KMS-11 (cell line): ENCODE measurements around the gene TNRC6B.

Experiments used
- H2AFZ ChIP-seq: fragments of 200-600 bp; sonication (generic); 2 replicates; pipeline ENCODE4 v1.6.1; 2016; ENCODE audit warnings: antibody characterized with exemption, mixed run types, low read depth
- H3K27ac ChIP-seq: fragments of 200-600 bp; sonication (generic); 2 replicates; pipeline ENCODE4 v1.6.1; 2016; ENCODE audit warnings: mild to moderate bottlenecking, mixed run types
- H3K27me3 ChIP-seq: fragments of 200-600 bp; sonication (generic); 2 replicates; pipeline ENCODE4 v1.6.1; 2017; ENCODE audit warnings: mild to moderate bottlenecking, low read depth, mixed run types, moderate library complexity; ENCODE audit not compliant: insufficient read depth
- H3K36me3 ChIP-seq: fragments of 200-600 bp; sonication (generic); 2 replicates; pipeline ENCODE4 v1.6.1; 2017; ENCODE audit warnings: mild to moderate bottlenecking, mixed run types; ENCODE audit not compliant: insufficient read depth
- H3K4me1 ChIP-seq: fragments of 200-600 bp; sonication (generic); 2 replicates; pipeline ENCODE4 v1.6.1; 2016; ENCODE audit warnings: mild to moderate bottlenecking, low read depth, mixed run types; ENCODE audit not compliant: poor library complexity, severe bottlenecking
- H3K4me2 ChIP-seq: fragments of 200-600 bp; sonication (generic); 2 replicates; pipeline ENCODE4 v1.7.0; 2016; ENCODE audit warnings: mild to moderate bottlenecking, mixed run types
- H3K4me3 ChIP-seq: fragments of 200-600 bp; sonication (generic); IDR thresholded peaks from 2 replicates; pipeline ENCODE4 v1.6.1; 2017; ENCODE audit warnings: low read depth, low read length, mixed read lengths; ENCODE audit not compliant: insufficient read depth
- H3K79me2 ChIP-seq: fragments of 200-600 bp; sonication (generic); 2 replicates; pipeline ENCODE4 v1.6.1; 2016; ENCODE audit warnings: low read depth, mixed run types; ENCODE audit not compliant: insufficient read depth
- H3K9ac ChIP-seq: fragments of 200-600 bp; sonication (generic); 2 replicates; pipeline ENCODE4 v1.6.1; 2016; ENCODE audit warnings: mild to moderate bottlenecking, mixed run types
- H4K20me1 ChIP-seq: fragments of 200-600 bp; sonication (generic); 2 replicates; pipeline ENCODE4 v1.6.1; 2016; ENCODE audit warnings: mild to moderate bottlenecking, mixed run types; ENCODE audit not compliant: insufficient read depth
- TF ChIP-seq, protein P1 (sequence below): fragments of 200-600 bp; sonication (generic); conservative IDR thresholded peaks from 2 replicates; pipeline ENCODE4 v1.6.1; 2017; ENCODE audit warnings: low read depth, mild to moderate bottlenecking, antibody characterized with exemption, low read length, moderate library complexity, mixed read lengths

TNRC6B gene

DNA sequence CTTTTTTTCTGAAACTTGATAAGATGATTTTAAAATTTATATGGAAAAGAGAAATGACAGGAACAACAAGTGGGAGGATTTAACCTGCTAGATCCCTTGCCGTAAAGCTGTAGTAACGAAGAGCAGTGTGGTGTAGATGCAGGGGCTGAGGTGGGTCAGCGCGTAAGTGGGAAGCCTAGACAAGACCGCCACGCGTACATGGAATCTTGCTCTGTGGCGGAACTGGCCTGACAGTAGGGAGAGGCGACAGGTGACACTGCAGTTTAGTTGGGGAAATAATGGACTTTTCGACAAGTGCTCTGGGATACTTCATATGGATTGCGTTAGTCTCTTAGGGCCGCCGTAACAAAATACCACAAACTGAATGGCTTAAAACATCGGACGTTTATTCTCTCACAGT is 28.8 kb downstream of the TNRC6B start:
- H3K4me1 ChIP-seq: peaks cover 45% of the 10 kb centered on the region
- H3K4me2 ChIP-seq: no peak overlapping the region

DNA sequence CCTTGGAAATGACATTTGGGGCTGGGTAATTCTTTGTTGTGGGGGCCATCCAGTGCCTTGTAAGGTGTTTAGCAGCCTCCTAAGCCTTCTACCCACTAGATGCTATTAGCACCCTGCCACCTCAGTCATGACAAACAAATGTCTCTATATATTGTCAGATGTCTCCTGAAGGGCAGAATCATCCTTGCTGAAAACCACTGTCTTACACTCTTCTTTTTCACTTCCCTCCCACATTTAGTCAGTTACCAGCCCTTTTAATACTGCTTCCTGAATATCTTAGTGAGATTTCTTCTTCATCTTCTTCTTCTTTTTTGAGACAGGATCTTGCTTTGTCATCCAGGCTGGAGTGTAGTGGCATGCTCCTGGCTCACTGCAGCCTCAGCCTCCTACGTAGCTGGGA is 33.1 kb downstream of the TNRC6B start:
- H3K4me3 ChIP-seq: no peak overlapping the region
- H2AFZ ChIP-seq: no peak overlapping the region
- H3K79me2 ChIP-seq: peaks cover 25% of the 10 kb centered on the region
- H3K4me1 ChIP-seq: peaks cover 7% of the 10 kb centered on the region
- no peak overlapping the region for H3K4me2 ChIP-seq
- H3K27ac ChIP-seq: no peak overlapping the region
- TF ChIP-seq, protein P1, sequence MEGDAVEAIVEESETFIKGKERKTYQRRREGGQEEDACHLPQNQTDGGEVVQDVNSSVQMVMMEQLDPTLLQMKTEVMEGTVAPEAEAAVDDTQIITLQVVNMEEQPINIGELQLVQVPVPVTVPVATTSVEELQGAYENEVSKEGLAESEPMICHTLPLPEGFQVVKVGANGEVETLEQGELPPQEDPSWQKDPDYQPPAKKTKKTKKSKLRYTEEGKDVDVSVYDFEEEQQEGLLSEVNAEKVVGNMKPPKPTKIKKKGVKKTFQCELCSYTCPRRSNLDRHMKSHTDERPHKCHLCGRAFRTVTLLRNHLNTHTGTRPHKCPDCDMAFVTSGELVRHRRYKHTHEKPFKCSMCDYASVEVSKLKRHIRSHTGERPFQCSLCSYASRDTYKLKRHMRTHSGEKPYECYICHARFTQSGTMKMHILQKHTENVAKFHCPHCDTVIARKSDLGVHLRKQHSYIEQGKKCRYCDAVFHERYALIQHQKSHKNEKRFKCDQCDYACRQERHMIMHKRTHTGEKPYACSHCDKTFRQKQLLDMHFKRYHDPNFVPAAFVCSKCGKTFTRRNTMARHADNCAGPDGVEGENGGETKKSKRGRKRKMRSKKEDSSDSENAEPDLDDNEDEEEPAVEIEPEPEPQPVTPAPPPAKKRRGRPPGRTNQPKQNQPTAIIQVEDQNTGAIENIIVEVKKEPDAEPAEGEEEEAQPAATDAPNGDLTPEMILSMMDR: no peak
- no peaks in the 10 kb centered on the region for H3K36me3 ChIP-seq
- H3K27me3 ChIP-seq: no peaks in the 10 kb centered on the region
- H3K9ac ChIP-seq: no peak overlapping the region
- H4K20me1 ChIP-seq: no peaks in the 10 kb centered on the region

More for the DNA sequence above, 28.8 kb downstream of the TNRC6B start:
- Histone ChIP-seq H2AFZ (no peak overlapping the region), H3K36me3 (no peaks in the 10 kb centered on the region), H3K27ac (no peak overlapping the region), H3K9ac (no peak overlapping the region), H4K20me1 (peaks cover 6% of the 10 kb centered on the region), H3K27me3 (no peaks in the 10 kb centered on the region), H3K4me3 (no peak overlapping the region), H3K79me2 (peaks cover 54% of the 10 kb centered on the region)
- TF ChIP-seq, protein P1: no peak

DNA sequence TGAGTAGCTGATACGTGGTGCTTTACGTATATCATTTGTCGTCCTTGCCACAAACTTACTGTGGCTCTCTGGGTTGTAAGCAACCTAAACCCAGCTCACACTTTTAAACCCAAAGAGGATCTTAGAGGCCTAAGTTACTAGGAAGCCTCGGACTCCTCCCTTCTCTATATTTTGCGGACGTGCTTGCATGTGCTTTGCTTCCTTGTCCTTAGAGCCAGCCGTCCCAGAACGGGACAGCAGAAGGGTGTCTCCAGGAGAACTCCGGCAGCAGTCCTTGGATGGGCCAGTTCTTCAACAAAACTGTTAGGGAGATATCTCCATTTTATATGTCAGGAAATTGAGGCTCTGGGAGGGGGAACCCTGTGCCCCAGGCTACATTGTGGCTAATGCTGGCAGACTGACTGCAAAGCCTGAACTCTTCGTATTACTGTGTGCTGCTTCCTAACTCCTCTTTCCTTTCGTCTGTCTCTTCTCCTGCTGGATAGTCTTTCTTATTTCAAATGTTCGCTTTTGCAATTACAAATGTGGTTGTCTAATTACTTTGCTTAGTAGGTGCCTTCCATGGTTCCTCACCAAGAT is 33.8 kb downstream of the TNRC6B start:
- peaks cover 24% of the 10 kb centered on the region for H3K79me2 ChIP-seq
- H2AFZ ChIP-seq: no peak overlapping the region
- peaks cover 7% of the 10 kb centered on the region for H3K4me1 ChIP-seq
- no peaks in the 10 kb centered on the region for H3K27me3 ChIP-seq
- H3K27ac ChIP-seq: no peak overlapping the region
- H4K20me1 ChIP-seq: no peaks in the 10 kb centered on the region
- H3K9ac ChIP-seq: no peak overlapping the region
- TF ChIP-seq, protein P1: no peak
- no peak overlapping the region for H3K4me2 ChIP-seq
- no peak overlapping the region for H3K4me3 ChIP-seq
- no peaks in the 10 kb centered on the region for H3K36me3 ChIP-seq

DNA sequence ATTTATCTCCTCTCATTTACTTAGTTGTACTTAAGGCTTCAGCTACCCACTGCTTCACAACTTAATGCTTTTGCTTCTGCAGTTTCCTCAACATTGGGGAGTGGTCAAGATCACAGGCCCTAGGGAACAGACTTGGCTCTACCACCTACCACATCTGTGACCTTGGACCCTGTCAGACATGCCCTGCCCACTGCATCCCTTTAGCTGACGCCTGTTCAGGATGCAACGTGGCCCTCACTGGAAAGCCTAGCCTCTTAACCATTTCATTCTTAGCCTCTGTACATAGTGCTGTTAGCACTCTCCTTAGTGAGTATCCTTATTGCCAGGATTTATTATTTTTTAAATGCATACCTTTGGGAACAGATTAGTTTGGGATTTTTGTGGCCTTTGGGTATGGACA is 34.4 kb downstream of the TNRC6B start:
- H3K27me3 ChIP-seq: no peaks in the 10 kb centered on the region
- H3K79me2 ChIP-seq: peaks cover 24% of the 10 kb centered on the region; the same call in 1 of the 2 replicates
- no peak overlapping the region for H3K9ac ChIP-seq
- peaks cover 7% of the 10 kb centered on the region for H3K4me1 ChIP-seq
- no peak overlapping the region for H3K4me2 ChIP-seq
- H3K27ac ChIP-seq: no peak overlapping the region
- TF ChIP-seq, protein P1: no peak
- no peak overlapping the region for H2AFZ ChIP-seq
- no peaks in the 10 kb centered on the region for H4K20me1 ChIP-seq
- H3K36me3 ChIP-seq: no peaks in the 10 kb centered on the region
- no peak overlapping the region for H3K4me3 ChIP-seq
